PC-3 (cell line): ENCODE results near the gene ETV1. TPM values are rescaled to one million over a fixed set of nuclear protein-coding genes. Genes with fewer than 3 reads are reported as not detected.
A peak's percentile ranks its signal among the peaks of the same experiment; 100 is the strongest.

ENCODE experiments used
- ATAC-seq: fragments of 200-7000 bp; cut with Tn5 transposase; 2 replicates; pipeline ENCODE4 v1.9.1; 2020; ENCODE audit warnings: mild to moderate bottlenecking, moderate library complexity
- BruUV-seq: library from RNA; stranded (reverse); fragments of 400-500 nt; replicated peaks from 2 replicates; lab custom pipeline; 2021; lab: Mats Ljungman, UMichigan
- CTCF ChIA-PET: fragments of 300-600 bp; sonication (Branson Sonifier 250); formaldehyde crosslinking; loops from one replicate; lab custom pipeline; 2022; ENCODE audit warnings: antibody characterized with exemption; lab: Charles Lee
- POLR2A ChIA-PET: fragments of 300-600 bp; sonication (Branson Sonifier 250); formaldehyde crosslinking; loops from one replicate; lab custom pipeline; 2022; ENCODE audit warnings: antibody characterized with exemption; ENCODE audit not compliant: unreplicated experiment; lab: Charles Lee
- DNase-seq: peaks from one replicate; pipeline ENCODE4 v3.0.0-alpha.2; 2015
- H2AFZ ChIP-seq: fragments of 300-600 bp; sonication (generic); 2 replicates; pipeline ENCODE4 v1.6.0; 2016; ENCODE audit warnings: antibody characterized with exemption, low read length
- H3F3A ChIP-seq: fragments of 300-600 bp; sonication (generic); one replicate; pipeline ENCODE4 v1.6.0; 2017; ENCODE audit warnings: antibody characterized with exemption, low read length, control low read depth, mild to moderate bottlenecking; ENCODE audit not compliant: unreplicated experiment
- H3K27ac ChIP-seq: fragments of 300-600 bp; sonication (generic); 2 replicates; pipeline ENCODE4 v1.5.1; 2016; ENCODE audit warnings: mild to moderate bottlenecking, low read length
- H3K27me3 ChIP-seq: fragments of 300-600 bp; sonication (generic); 2 replicates; pipeline ENCODE4 v1.6.1; 2016; ENCODE audit warnings: low read length, mixed read lengths
- H3K36me3 ChIP-seq: fragments of 300-600 bp; sonication (generic); 2 replicates; pipeline ENCODE4 v1.6.1; 2016; ENCODE audit warnings: low read depth, mixed run types, low read length, mixed read lengths
- H3K4me1 ChIP-seq: fragments of 300-600 bp; sonication (generic); 2 replicates; pipeline ENCODE4 v1.5.1; 2016; ENCODE audit warnings: low read length; ENCODE audit not compliant: insufficient read depth
- H3K4me2 ChIP-seq: fragments of 300-600 bp; sonication (generic); 2 replicates; pipeline ENCODE4 v1.6.0; 2016; ENCODE audit warnings: low read length
- H3K4me3 ChIP-seq: fragments of 300-600 bp; sonication (generic); 2 replicates; pipeline ENCODE4 v1.5.1; 2016; ENCODE audit warnings: mild to moderate bottlenecking, low read length, mixed read lengths
- H3K79me2 ChIP-seq: fragments of 300-600 bp; sonication (generic); 2 replicates; pipeline ENCODE4 v1.6.1; 2017; ENCODE audit warnings: low read length, mixed read lengths
- H3K9ac ChIP-seq: fragments of 300-600 bp; sonication (generic); 2 replicates; pipeline ENCODE4 v1.6.0; 2016; ENCODE audit warnings: mild to moderate bottlenecking, low read length
- H3K9me2 ChIP-seq: fragments of 300-600 bp; sonication (generic); replicated peaks from 2 replicates; pipeline ENCODE4 v1.6.1; 2016; ENCODE audit warnings: mixed run types, low read length, mixed read lengths
- H3K9me3 ChIP-seq: fragments of 300-600 bp; sonication (generic); 2 replicates; pipeline ENCODE4 v1.6.1; 2016; ENCODE audit warnings: low read length, mixed read lengths
- H4K20me1 ChIP-seq: fragments of 300-600 bp; sonication (generic); 2 replicates; pipeline ENCODE4 v1.6.1; 2016; ENCODE audit warnings: low read length, mixed read lengths
- CTCF ChIP-seq: fragments of 300-600 bp; sonication (generic); conservative IDR thresholded peaks from 2 replicates; pipeline ENCODE4 v1.5.1; 2017; ENCODE audit warnings: antibody characterized with exemption, low read depth, mild to moderate bottlenecking, low read length
- EZH2 ChIP-seq: fragments of 300-600 bp; sonication (generic); IDR thresholded peaks from one replicate; pipeline ENCODE4 v1.6.1; 2017; ENCODE audit warnings: antibody characterized with exemption, mild to moderate bottlenecking, low read length; ENCODE audit not compliant: unreplicated experiment
- EZH2phosphoT487 ChIP-seq: fragments of 300-600 bp; sonication (generic); IDR thresholded peaks from 2 replicates; pipeline ENCODE4 v1.6.1; 2018; ENCODE audit warnings: mild to moderate bottlenecking, antibody characterized with exemption, low read length, borderline replicate concordance
- intact Hi-C: fragments of 100-400 bp; cut with micrococcal nuclease; formaldehyde crosslinking; loops from 2 replicates; pipeline ENCODE4 v1.9.0; 2023
- total RNA-seq: library from RNA; depleted of rRNA; stranded (reverse); fragments of >200 nt; gene quantifications from 2 replicates; pipeline ENCODE4 v1.2.3, GENCODE V29; 2014

Gene ETV1
- total RNA-seq, 1 experiment from 2014 or later: 20.6 TPM

- ATAC-seq (no peak), DNase-seq (no peak)
- Histone ChIP-seq H3K9me2 (no peaks in the 10 kb centered on the region), H3K9me3 (no peaks in the 10 kb centered on the region), H3K27me3 (no peaks in the 10 kb centered on the region), H3K4me2 (no peak overlapping the region), H3K36me3 (no peaks in the 10 kb centered on the region), H3F3A (peaks cover 5% of the 10 kb centered on the region), H3K27ac (peak overlapping the region; percentile 90), H3K4me3 (no peak overlapping the region), H3K9ac (no peak overlapping the region), H3K79me2 (no peaks in the 10 kb centered on the region), H2AFZ (no peak overlapping the region), H4K20me1 (no peaks in the 10 kb centered on the region), H3K4me1 (peaks cover 42% of the 10 kb centered on the region)
- BruUV-seq: no TSS peak
- ChIA-PET CTCF (no interaction called here), POLR2A (no interaction called here)
- intact Hi-C loops: no loop called here
- TF ChIP-seq CTCF: no peak
- no peak for TF ChIP-seq EZH2
- no peak for TF ChIP-seq EZH2phosphoT487
These were observed 110.3 kb downstream of the ETV1 start for GRCh38 chr7:13879143-13879542.

GRCh38 chr7:13878154-13878553 is 111.3 kb downstream of the ETV1 start:
- Histone ChIP-seq H3K9me3 (no peaks in the 10 kb centered on the region), H3K9me2 (no peaks in the 10 kb centered on the region), H3K36me3 (no peaks in the 10 kb centered on the region), H4K20me1 (no peaks in the 10 kb centered on the region), H3K27ac (peak overlapping the region; percentile 29), H3K4me1 (peaks cover 42% of the 10 kb centered on the region), H3F3A (peaks cover 5% of the 10 kb centered on the region), H3K4me2 (no peak overlapping the region), H3K79me2 (no peaks in the 10 kb centered on the region), H3K9ac (no peak overlapping the region), H2AFZ (no peak overlapping the region), H3K27me3 (no peaks in the 10 kb centered on the region), H3K4me3 (no peak overlapping the region)
- TF ChIP-seq EZH2phosphoT487 (no peak), EZH2 (no peak), CTCF (no peak)
- DNase-seq: peak; percentile 66
- no TSS peak for BruUV-seq
- intact Hi-C loops: no loop called here
- POLR2A ChIA-PET: no interaction called here
- CTCF ChIA-PET: no interaction called here
- peak; percentile 55 for ATAC-seq

- H3K4me2 ChIP-seq: no peak overlapping the region
- H3K4me1 ChIP-seq: peaks cover 30% of the 10 kb centered on the region
- POLR2A ChIA-PET: no interaction called here
- no peak overlapping the region for H3K4me3 ChIP-seq
- no peak for TF ChIP-seq EZH2phosphoT487
- TF ChIP-seq EZH2: no peak
- no peak for TF ChIP-seq CTCF
- H3K36me3 ChIP-seq: no peaks in the 10 kb centered on the region
- no TSS peak for BruUV-seq
- H3K27me3 ChIP-seq: no peaks in the 10 kb centered on the region
- no peaks in the 10 kb centered on the region for H3K9me2 ChIP-seq
- no peaks in the 10 kb centered on the region for H4K20me1 ChIP-seq
- H3K9ac ChIP-seq: no peak overlapping the region
- ATAC-seq: no peak
- no peak overlapping the region for H2AFZ ChIP-seq
- no peak for DNase-seq
- no peaks in the 10 kb centered on the region for H3K79me2 ChIP-seq
- intact Hi-C loops: no loop called here
- H3F3A ChIP-seq: peaks cover 5% of the 10 kb centered on the region
- no peaks in the 10 kb centered on the region for H3K9me3 ChIP-seq
- CTCF ChIA-PET: no interaction called here
- H3K27ac ChIP-seq: no peak overlapping the region
These were observed 113.9 kb downstream of the ETV1 start for GRCh38 chr7:13875496-13876074.
